SU-DHL-6 (cell line): Measurements from ENCODE around the gene SLC2A6.

Source experiments
- H2AFZ ChIP-seq: fragments of 200-600 bp; sonication (generic); 2 replicates; pipeline ENCODE4 v1.6.1; 2014; ENCODE audit warnings: low read depth, mild to moderate bottlenecking, moderate library complexity, mixed read lengths, antibody characterized with exemption, low read length; ENCODE audit not compliant: severe bottlenecking
- H3F3A ChIP-seq: fragments of 200-600 bp; shearing (Covaris generic); 2 replicates; pipeline ENCODE4 v1.6.0; 2016; ENCODE audit warnings: antibody characterized with exemption, mild to moderate bottlenecking; ENCODE audit not compliant: insufficient read depth
- H3K27ac ChIP-seq: fragments of 200-600 bp; sonication (generic); 2 replicates; pipeline ENCODE4 v1.5.1; 2016; ENCODE audit warnings: low read depth, mild to moderate bottlenecking, low read length, moderate library complexity, mixed read lengths
- H3K27me3 ChIP-seq: fragments of 200-600 bp; sonication (generic), shearing (Covaris generic); 2 replicates; pipeline ENCODE4 v1.6.0; 2014; ENCODE audit warnings: mild to moderate bottlenecking, low read length
- H3K36me3 ChIP-seq: fragments of 200-600 bp; sonication (generic); 2 replicates; pipeline ENCODE4 v1.6.1; 2014; ENCODE audit warnings: mild to moderate bottlenecking, low read length, mixed read lengths
- H3K4me2 ChIP-seq: fragments of 300-600, 200-600 bp; shearing (Covaris generic), sonication (generic); 2 replicates; pipeline ENCODE4 v1.6.0; 2014; ENCODE audit warnings: low read length, low read depth, mild to moderate bottlenecking; ENCODE audit not compliant: poor library complexity, severe bottlenecking
- H3K4me3 ChIP-seq: fragments of 200-600 bp; sonication (generic); 2 replicates; pipeline ENCODE4 v1.5.1; 2014; ENCODE audit warnings: antibody characterized with exemption, low read length, mild to moderate bottlenecking, mixed read lengths; ENCODE audit not compliant: insufficient read depth, poor library complexity, severe bottlenecking
- H3K79me2 ChIP-seq: fragments of 200-600 bp; sonication (generic); 2 replicates; pipeline ENCODE4 v1.6.1; 2014; ENCODE audit warnings: mild to moderate bottlenecking, low read length, moderate library complexity; ENCODE audit not compliant: insufficient read depth
- H3K9ac ChIP-seq: fragments of 200-600 bp; sonication (generic); 2 replicates; pipeline ENCODE4 v1.7.0; 2014; ENCODE audit warnings: mild to moderate bottlenecking, low read length
- H3K9me2 ChIP-seq: fragments of 200-600 bp; sonication (generic); replicated peaks from 2 replicates; pipeline ENCODE4 v1.6.1; 2014; ENCODE audit warnings: low read length; ENCODE audit not compliant: insufficient read depth
- H3K9me3 ChIP-seq: fragments of 200-600 bp; sonication (generic); 2 replicates; pipeline ENCODE4 v1.6.1; 2014; ENCODE audit warnings: low read length, mixed read lengths; ENCODE audit not compliant: insufficient read depth
- H4K20me1 ChIP-seq: fragments of 200-600 bp; sonication (generic); 2 replicates; pipeline ENCODE4 v1.6.1; 2014; ENCODE audit warnings: low read depth, mild to moderate bottlenecking, antibody characterized with exemption, low read length, moderate library complexity, mixed read lengths
- EZH2phosphoT487 ChIP-seq: fragments of 200-600 bp; sonication (generic), shearing (Covaris generic); conservative IDR thresholded peaks from 2 replicates; pipeline ENCODE4 v1.6.1; 2018; ENCODE audit warnings: mild to moderate bottlenecking, antibody characterized with exemption, low read length, moderate library complexity, mixed read lengths
- TF ChIP-seq, protein P1 (sequence below): fragments of 200-600 bp; sonication (generic); IDR thresholded peaks from one replicate; pipeline ENCODE4 v1.5.1; 2017; ENCODE audit warnings: antibody characterized with exemption, mild to moderate bottlenecking, low read length, moderate library complexity; ENCODE audit not compliant: insufficient read depth, poor library complexity, severe bottlenecking

Gene SLC2A6

DNA sequence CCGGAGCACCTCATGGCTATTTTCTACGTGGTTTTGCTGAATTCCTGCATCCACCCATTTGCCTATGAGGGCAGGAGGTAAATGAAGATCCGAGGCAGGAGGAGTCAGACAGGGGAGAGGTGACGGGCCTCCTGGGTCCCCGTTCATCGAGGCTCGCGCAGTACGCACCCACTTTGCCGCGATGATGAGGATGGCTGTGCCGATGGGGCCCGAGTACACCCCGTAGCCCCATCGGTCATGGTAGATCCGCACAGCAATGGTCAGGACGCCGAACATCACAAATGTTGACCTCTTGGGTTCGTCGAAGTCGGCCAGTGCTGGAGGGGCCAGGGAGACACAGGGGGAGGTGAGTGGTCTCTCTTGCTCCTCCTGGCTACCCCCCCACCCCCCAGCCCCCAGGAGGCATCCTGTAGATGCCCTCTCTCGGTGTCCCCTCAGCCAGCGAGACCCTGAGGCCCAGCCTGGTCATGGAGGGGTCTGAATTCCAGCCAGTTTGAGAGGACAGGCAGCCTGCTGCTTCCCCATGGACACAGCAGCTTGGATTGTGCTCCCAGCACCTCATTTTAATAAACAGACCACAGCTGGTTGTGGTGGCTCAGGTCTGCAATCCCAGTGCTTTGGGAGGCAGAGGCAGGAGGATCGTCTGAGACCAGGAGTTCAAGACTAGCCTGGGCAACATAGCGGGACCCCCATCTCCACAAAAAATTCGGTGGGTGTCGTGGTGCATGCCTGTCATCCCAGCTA is 40.0 kb upstream of the SLC2A6 start:
- Histone ChIP-seq H3K9me3 (no peaks in the 10 kb centered on the region), H3K9ac (no peak overlapping the region), H3K27me3 (no peaks in the 10 kb centered on the region), H3K4me2 (no peak overlapping the region), H3K79me2 (no peaks in the 10 kb centered on the region), H3F3A (no peaks in the 10 kb centered on the region), H3K4me3 (no peak overlapping the region), H4K20me1 (no peaks in the 10 kb centered on the region), H3K27ac (no peak overlapping the region), H3K9me2 (no peaks in the 10 kb centered on the region), H3K36me3 (no peaks in the 10 kb centered on the region), H2AFZ (no peak overlapping the region)
- no peak for TF ChIP-seq EZH2phosphoT487
- TF ChIP-seq, protein P1, sequence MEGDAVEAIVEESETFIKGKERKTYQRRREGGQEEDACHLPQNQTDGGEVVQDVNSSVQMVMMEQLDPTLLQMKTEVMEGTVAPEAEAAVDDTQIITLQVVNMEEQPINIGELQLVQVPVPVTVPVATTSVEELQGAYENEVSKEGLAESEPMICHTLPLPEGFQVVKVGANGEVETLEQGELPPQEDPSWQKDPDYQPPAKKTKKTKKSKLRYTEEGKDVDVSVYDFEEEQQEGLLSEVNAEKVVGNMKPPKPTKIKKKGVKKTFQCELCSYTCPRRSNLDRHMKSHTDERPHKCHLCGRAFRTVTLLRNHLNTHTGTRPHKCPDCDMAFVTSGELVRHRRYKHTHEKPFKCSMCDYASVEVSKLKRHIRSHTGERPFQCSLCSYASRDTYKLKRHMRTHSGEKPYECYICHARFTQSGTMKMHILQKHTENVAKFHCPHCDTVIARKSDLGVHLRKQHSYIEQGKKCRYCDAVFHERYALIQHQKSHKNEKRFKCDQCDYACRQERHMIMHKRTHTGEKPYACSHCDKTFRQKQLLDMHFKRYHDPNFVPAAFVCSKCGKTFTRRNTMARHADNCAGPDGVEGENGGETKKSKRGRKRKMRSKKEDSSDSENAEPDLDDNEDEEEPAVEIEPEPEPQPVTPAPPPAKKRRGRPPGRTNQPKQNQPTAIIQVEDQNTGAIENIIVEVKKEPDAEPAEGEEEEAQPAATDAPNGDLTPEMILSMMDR = no peak

DNA sequence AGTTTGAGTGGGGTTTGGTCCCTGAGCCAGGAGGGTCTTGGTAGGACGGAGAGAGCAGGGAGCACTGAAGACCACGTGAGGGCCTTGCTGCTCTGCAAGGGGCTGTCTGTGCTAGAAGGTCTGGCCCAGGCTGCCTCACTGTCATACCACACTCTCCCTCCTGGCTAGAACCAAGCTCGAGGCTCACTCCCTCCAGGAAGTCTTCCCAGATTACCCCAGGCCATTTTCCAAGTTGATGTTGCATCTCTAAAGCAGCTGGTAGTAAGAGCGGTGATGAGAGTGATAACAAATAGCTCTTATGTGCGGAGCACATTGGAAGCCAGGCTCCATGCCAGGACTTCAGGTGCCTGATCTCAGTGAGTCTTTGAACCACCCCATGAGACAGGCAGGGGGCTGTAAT is 39.3 kb upstream of the SLC2A6 start:
- Histone ChIP-seq H3K27me3 (no peaks in the 10 kb centered on the region), H3F3A (no peaks in the 10 kb centered on the region), H4K20me1 (no peaks in the 10 kb centered on the region), H3K9ac (no peak overlapping the region), H3K4me3 (no peak overlapping the region), H3K4me2 (no peak overlapping the region), H3K79me2 (no peaks in the 10 kb centered on the region), H3K27ac (no peak overlapping the region), H3K36me3 (no peaks in the 10 kb centered on the region), H3K9me3 (no peaks in the 10 kb centered on the region), H2AFZ (no peak overlapping the region), H3K9me2 (no peaks in the 10 kb centered on the region)
- no peak for TF ChIP-seq EZH2phosphoT487
- TF ChIP-seq, protein P1 = no peak

DNA sequence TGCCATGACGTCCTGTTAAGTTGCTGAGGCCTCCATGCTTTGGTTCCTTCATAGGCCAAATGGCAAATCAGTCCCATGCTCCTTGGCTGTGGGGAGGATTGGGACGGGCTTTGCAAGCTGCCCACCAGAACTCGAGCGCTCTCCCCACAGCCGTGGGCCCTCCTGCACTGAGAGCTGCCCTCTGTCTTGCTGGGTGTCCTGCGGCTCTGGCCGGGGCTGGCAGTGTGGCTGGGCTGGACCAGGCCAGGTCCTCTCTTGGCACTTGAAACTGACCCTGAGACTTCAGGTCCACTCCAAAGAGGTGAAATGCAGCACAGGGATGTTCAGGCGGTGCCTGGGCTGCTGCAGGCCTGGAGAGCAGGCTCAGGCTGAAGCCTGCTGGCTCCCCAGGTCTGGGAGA is 38.8 kb upstream of the SLC2A6 start:
- H3F3A ChIP-seq = no peaks in the 10 kb centered on the region
- no peak overlapping the region for H3K4me3 ChIP-seq
- H3K4me2 ChIP-seq = no peak overlapping the region
- H3K36me3 ChIP-seq = no peaks in the 10 kb centered on the region
- no peak for TF ChIP-seq EZH2phosphoT487
- TF ChIP-seq, protein P1 = no peak
- no peak overlapping the region for H3K9ac ChIP-seq
- H3K27ac ChIP-seq = no peak overlapping the region
- H4K20me1 ChIP-seq = no peaks in the 10 kb centered on the region
- H3K79me2 ChIP-seq = no peaks in the 10 kb centered on the region
- H2AFZ ChIP-seq = no peak overlapping the region
- H3K27me3 ChIP-seq = no peaks in the 10 kb centered on the region
- no peaks in the 10 kb centered on the region for H3K9me3 ChIP-seq
- H3K9me2 ChIP-seq = no peaks in the 10 kb centered on the region
